PC-9 (cell line): ENCODE data around the gene CD74. TPM values are rescaled to one million over a fixed set of nuclear protein-coding genes. Genes with fewer than 3 reads are reported as not detected.
"Not testable (repeated sequence)": the region's sequence is repeated elsewhere in the genome, so short reads cannot be mapped to it uniquely, and the experiment has no call there.

Experiments used
- BruUV-seq: library from RNA; stranded (reverse); fragments of 400-500 nt; replicated peaks from 2 replicates; lab custom pipeline; 2021; lab: Mats Ljungman, UMichigan
- CTCF ChIA-PET: fragments of 300-600 bp; sonication (Branson Sonifier 250); formaldehyde crosslinking; loops from one replicate; lab custom pipeline; 2022; ENCODE audit warnings: antibody characterized with exemption; lab: Charles Lee
- POLR2A ChIA-PET: fragments of 300-600 bp; sonication (Branson Sonifier 250); formaldehyde crosslinking; loops from one replicate; lab custom pipeline; 2022; ENCODE audit warnings: antibody characterized with exemption; ENCODE audit not compliant: unreplicated experiment; lab: Charles Lee
- DNase-seq, 2 experiments: peaks; one replicate each; pipeline versions ENCODE4 v3.0.0 to v3.0.0-alpha.2; 2015 to 2022; ENCODE audit warnings: mixed read lengths in 1 of 2
- H2AFZ ChIP-seq: fragments of 200-600 bp; sonication (generic); 2 replicates; pipeline ENCODE4 v1.8.1; 2017; ENCODE audit warnings: antibody characterized with exemption
- H3F3A ChIP-seq: fragments of 200-600 bp; sonication (generic); 2 replicates; pipeline ENCODE4 v1.8.1; 2017; ENCODE audit warnings: antibody characterized with exemption, mild to moderate bottlenecking, low read depth; ENCODE audit not compliant: insufficient read depth
- H3K27ac ChIP-seq: fragments of 200-600 bp; sonication (generic); 2 replicates; pipeline ENCODE4 v1.6.1; 2016; ENCODE audit warnings: mixed run types
- H3K27me3 ChIP-seq: fragments of 200-600 bp; sonication (generic); 2 replicates; pipeline ENCODE4 v1.6.1; 2016; ENCODE audit warnings: low read depth, mixed run types; ENCODE audit not compliant: insufficient read depth
- H3K36me3 ChIP-seq: fragments of 200-600 bp; sonication (generic); 2 replicates; pipeline ENCODE4 v1.6.1; 2016; ENCODE audit warnings: low read depth, mixed run types
- H3K4me1 ChIP-seq: fragments of 200-600 bp; sonication (generic); replicated peaks from 2 replicates; pipeline ENCODE4 v1.6.1; 2016; ENCODE audit warnings: mixed run types; ENCODE audit not compliant: insufficient read depth
- H3K4me2 ChIP-seq: fragments of 200-600 bp; sonication (generic); 2 replicates; pipeline ENCODE4 v1.6.1; 2017; ENCODE audit warnings: mixed run types
- H3K4me3 ChIP-seq: fragments of 200-600 bp; sonication (generic); 2 replicates; pipeline ENCODE4 v1.6.1; 2016; ENCODE audit warnings: mixed run types
- H3K79me2 ChIP-seq: fragments of 200-600 bp; sonication (generic); 2 replicates; pipeline ENCODE4 v1.6.1; 2017; ENCODE audit warnings: low read depth, mixed run types
- H3K9me2 ChIP-seq: fragments of 200-600 bp; sonication (generic); 2 replicates; pipeline ENCODE4 v1.8.1; 2017; ENCODE audit warnings: mild to moderate bottlenecking; ENCODE audit not compliant: insufficient read depth
- H3K9me3 ChIP-seq: fragments of 200-600 bp; sonication (generic); 2 replicates; pipeline ENCODE4 v1.8.1; 2016; ENCODE audit warnings: low read depth; ENCODE audit not compliant: insufficient read depth
- H4K20me1 ChIP-seq: fragments of 200-600 bp; sonication (generic); 2 replicates; pipeline ENCODE4 v1.8.1; 2017; ENCODE audit not compliant: insufficient read depth
- CTCF ChIP-seq: fragments of 200-600 bp; sonication (generic); conservative IDR thresholded peaks from 2 replicates; pipeline ENCODE4 v1.6.1; 2017; ENCODE audit warnings: mixed run types, antibody characterized with exemption, mild to moderate bottlenecking, moderate library complexity
- EZH2 ChIP-seq: fragments of 200-600 bp; sonication (generic); IDR thresholded peaks from 2 replicates; pipeline ENCODE4 v1.8.0; 2017; ENCODE audit warnings: antibody characterized with exemption, low read depth
- intact Hi-C: fragments of 100-400 bp; cut with micrococcal nuclease; formaldehyde crosslinking; loops from one replicate; pipeline ENCODE4 v1.10.0; 2022; ENCODE audit not compliant: unreplicated experiment
- total RNA-seq: library from RNA; stranded (reverse); gene quantifications from 2 replicates; pipeline ENCODE4 v1.2.3, GENCODE V29; 2021

The CD74 gene
- total RNA-seq, 1 experiment from 2014 or later, result 52.0 TPM

- POLR2A ChIA-PET, result no interaction called here
- no peaks in the 10 kb centered on the region for H3K79me2 ChIP-seq
- intact Hi-C loops, result loop anchor here (5.0 to 10.0 kb wide), 3 partner anchors 203 to 393 kb away; partner anchors contain the start of gene IRGM
- no peak for TF ChIP-seq CTCF
- no peak for TF ChIP-seq EZH2
- no peak overlapping the region for H3K27ac ChIP-seq
- no peak overlapping the region for H3K4me2 ChIP-seq
- H3K9me2 ChIP-seq, result no peaks in the 10 kb centered on the region
- H3K27me3 ChIP-seq, result no peaks in the 10 kb centered on the region
- H4K20me1 ChIP-seq, result no peaks in the 10 kb centered on the region
- CTCF ChIA-PET, result no interaction called here
- no peak overlapping the region for H3K4me3 ChIP-seq
- 0 out of 2 replicates have a peak, but pooled peaks cover 10% of the 10 kb centered on the region for H3K4me1 ChIP-seq
- no peak overlapping the region for H2AFZ ChIP-seq
- no peaks in the 10 kb centered on the region for H3K36me3 ChIP-seq
- DNase-seq, result no peak
- BruUV-seq, result no TSS peak
- H3F3A ChIP-seq, result peaks cover 11% of the 10 kb centered on the region; the same call in 1 of the 2 replicates
- H3K9me3 ChIP-seq, result no peaks in the 10 kb centered on the region
Observed at GRCh38 chr5:150454492-150455229, 42.0 kb upstream of the CD74 start.

- H3K4me1 ChIP-seq, H3K4me3 ChIP-seq, DNase-seq, H3K9me2 ChIP-seq, H3K36me3 ChIP-seq, H2AFZ ChIP-seq, POLR2A ChIA-PET, CTCF ChIA-PET, H3K27me3 ChIP-seq, H4K20me1 ChIP-seq, H3K79me2 ChIP-seq, H3K4me2 ChIP-seq, H3K9me3 ChIP-seq, BruUV-seq, H3K27ac ChIP-seq: not testable (repeated sequence)
- intact Hi-C loops, result loop anchor here (5.0 to 10.0 kb wide), 2 partner anchors 351 to 393 kb away; partner anchors contain the start of gene IRGM
- peaks cover 13% of the 10 kb centered on the region; the same call in 1 of the 2 replicates for H3F3A ChIP-seq
Observed at GRCh38 chr5:150454027-150454426, 41.3 kb upstream of the CD74 start.

- ChIA-PET POLR2A (no interaction called here), CTCF (no interaction called here)
- Histone ChIP-seq H3K27ac (no peak overlapping the region), H3K9me3 (no peaks in the 10 kb centered on the region), H4K20me1 (peaks cover 8% of the 10 kb centered on the region), H3K79me2 (peaks cover 17% of the 10 kb centered on the region), H3K4me3 (no peak overlapping the region), H3K27me3 (no peaks in the 10 kb centered on the region), H3K4me2 (no peak overlapping the region), H2AFZ (no peak overlapping the region), H3F3A (peaks cover 24% of the 10 kb centered on the region), H3K36me3 (peaks cover 11% of the 10 kb centered on the region), H3K4me1 (peaks cover 9% of the 10 kb centered on the region), H3K9me2 (no peaks in the 10 kb centered on the region)
- intact Hi-C loops, result loop anchor here (5.0 to 10.0 kb wide), 2 partner anchors 352 to 394 kb away; partner anchors contain the start of gene IRGM
- TF ChIP-seq CTCF, result no peak
- DNase-seq, result no peak
- no TSS peak for BruUV-seq
Observed at GRCh38 chr5:150452914-150453313, 40.2 kb upstream of the CD74 start.
